Panc1 (cell line): ENCODE measurements around the gene BICRAL.

ENCODE experiments used
- POLR2AphosphoS5 ChIP-seq: IDR thresholded peaks from 2 replicates; pipeline ENCODE4 v1.6.1; 2012; ENCODE audit warnings: mild to moderate bottlenecking, low read depth, low read length, moderate library complexity
- TCF7L2 ChIP-seq: IDR thresholded peaks from 2 replicates; pipeline ENCODE4 v1.6.1; 2011; ENCODE audit warnings: mild to moderate bottlenecking, low read depth, low read length, inconsistent platforms
- TF ChIP-seq, protein P1 (sequence below): fragments of 450-650 bp; IDR thresholded peaks from 2 replicates; pipeline ENCODE4 v1.5.1; 2017; ENCODE audit warnings: mild to moderate bottlenecking

GRCh38 chr6:42742116-42742894 is 39.5 kb upstream of the BICRAL start:
- TF ChIP-seq POLR2AphosphoS5 (no peak), TCF7L2 (no peak)
- TF ChIP-seq, protein P1, sequence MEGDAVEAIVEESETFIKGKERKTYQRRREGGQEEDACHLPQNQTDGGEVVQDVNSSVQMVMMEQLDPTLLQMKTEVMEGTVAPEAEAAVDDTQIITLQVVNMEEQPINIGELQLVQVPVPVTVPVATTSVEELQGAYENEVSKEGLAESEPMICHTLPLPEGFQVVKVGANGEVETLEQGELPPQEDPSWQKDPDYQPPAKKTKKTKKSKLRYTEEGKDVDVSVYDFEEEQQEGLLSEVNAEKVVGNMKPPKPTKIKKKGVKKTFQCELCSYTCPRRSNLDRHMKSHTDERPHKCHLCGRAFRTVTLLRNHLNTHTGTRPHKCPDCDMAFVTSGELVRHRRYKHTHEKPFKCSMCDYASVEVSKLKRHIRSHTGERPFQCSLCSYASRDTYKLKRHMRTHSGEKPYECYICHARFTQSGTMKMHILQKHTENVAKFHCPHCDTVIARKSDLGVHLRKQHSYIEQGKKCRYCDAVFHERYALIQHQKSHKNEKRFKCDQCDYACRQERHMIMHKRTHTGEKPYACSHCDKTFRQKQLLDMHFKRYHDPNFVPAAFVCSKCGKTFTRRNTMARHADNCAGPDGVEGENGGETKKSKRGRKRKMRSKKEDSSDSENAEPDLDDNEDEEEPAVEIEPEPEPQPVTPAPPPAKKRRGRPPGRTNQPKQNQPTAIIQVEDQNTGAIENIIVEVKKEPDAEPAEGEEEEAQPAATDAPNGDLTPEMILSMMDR, result no peak
